Cerebellar cortex (tissue), 1 donor: ENCODE measurements around the gene NUDT22.

Source experiments
- DNase-seq: peaks from one replicate; pipeline ENCODE4 v3.0.0-alpha.2; 2015; ENCODE audit warnings: low spot score

The NUDT22 gene

GRCh38 chr11:64229090-64229743, 3.1 kb downstream of the NUDT22 start:
- no peak for DNase-seq

DNA sequence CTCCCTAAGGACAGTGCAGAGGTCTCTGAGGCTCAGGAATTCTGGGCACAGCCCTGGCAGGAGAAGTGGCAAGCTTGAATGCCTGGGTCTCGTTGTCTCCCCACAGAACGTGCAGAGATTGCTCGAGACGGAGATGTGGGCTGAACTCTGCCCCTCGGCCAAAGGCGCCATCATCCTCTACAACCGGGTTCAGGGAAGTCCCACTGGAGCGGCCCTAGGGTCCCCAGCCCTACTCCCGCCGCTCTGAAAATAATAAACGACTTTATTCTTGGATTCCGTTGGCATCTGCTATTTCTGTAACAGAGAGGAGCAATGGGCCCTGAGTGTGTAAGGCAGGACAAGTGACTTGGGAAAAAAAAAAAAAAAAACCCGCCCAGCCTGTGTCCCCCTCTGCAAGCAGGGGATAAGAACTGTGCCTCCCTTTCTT, 3.7 kb downstream of the NUDT22 start:
- no peak for DNase-seq

- DNase-seq, result peak; percentile 98
These were observed 4.3 kb downstream of the NUDT22 start, which contains the start of gene DNAJC4 for GRCh38 chr11:64230171-64230984. TSS of gene DNAJC4 (plus strand) at chr11:64230548. CDS start at chr11:64230855, 307 bp downstream.

DNA sequence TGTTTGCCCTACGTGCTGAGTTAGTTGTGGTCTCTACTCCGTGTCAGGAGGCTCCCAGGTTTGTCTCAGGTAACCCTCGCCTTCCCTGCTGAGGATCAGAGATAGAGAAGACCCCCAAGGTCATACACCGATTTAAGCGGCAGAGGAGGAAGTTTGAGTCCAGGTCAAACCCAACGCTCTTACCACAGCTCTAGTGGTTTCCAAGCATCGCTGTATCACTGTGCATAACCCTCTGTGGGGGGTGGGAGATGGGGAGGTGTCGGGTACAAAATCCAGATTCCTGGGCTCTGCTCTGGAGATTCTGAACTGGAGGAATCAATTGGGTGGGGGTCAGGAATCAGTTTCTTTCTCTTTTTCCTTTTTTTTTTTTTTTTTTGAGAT, 4.9 kb downstream of the NUDT22 start:
- no peak for DNase-seq

DNA sequence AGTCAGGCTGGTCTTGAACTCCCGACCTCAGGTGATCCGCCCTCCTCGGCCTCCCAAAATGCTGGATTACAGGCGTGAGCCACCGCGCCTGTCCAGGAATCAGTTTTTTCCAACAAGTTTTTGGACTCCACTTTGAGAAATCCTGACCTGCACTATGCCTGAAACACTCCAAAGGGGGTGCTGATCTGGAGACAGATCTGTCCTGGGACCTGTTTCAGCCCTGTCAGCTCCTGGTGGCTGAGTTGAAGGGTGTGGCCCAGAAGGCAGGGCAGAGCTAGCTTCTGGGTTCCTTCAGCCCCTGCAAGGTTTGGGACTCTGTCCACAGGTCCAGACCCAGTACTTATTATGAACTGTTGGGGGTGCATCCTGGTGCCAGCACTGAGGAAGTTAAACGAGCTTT, 5.5 kb downstream of the NUDT22 start:
- DNase-seq, result no peak

GRCh38 chr11:64232182-64232966, 6.3 kb downstream of the NUDT22 start:
- no peak for DNase-seq

DNA sequence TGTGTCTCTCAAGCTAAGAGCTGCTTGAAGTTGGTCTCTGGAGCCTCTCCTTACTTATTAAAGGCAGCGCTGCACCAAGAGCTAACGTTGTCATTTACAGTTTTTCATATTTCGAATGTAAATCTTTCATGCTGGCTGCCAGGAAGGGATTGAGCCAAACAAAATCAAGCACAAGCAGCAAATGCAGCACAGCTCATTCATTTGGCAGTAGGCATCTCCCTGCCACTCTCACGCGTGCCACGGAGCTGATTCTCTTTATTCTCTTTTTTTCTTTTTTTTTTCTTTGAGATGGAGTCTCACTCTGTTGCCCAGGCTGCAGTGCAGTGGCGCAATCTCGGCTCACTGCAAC, 6.9 kb downstream of the NUDT22 start:
- DNase-seq, result no peak

- no peak for DNase-seq
These were observed 8.0 kb downstream of the NUDT22 start, which contains the start of gene VEGFB for GRCh38 chr11:64233913-64234586. TSS of gene VEGFB (plus strand) at chr11:64234584. CDS start at chr11:64234834, 250 bp downstream.

DNA sequence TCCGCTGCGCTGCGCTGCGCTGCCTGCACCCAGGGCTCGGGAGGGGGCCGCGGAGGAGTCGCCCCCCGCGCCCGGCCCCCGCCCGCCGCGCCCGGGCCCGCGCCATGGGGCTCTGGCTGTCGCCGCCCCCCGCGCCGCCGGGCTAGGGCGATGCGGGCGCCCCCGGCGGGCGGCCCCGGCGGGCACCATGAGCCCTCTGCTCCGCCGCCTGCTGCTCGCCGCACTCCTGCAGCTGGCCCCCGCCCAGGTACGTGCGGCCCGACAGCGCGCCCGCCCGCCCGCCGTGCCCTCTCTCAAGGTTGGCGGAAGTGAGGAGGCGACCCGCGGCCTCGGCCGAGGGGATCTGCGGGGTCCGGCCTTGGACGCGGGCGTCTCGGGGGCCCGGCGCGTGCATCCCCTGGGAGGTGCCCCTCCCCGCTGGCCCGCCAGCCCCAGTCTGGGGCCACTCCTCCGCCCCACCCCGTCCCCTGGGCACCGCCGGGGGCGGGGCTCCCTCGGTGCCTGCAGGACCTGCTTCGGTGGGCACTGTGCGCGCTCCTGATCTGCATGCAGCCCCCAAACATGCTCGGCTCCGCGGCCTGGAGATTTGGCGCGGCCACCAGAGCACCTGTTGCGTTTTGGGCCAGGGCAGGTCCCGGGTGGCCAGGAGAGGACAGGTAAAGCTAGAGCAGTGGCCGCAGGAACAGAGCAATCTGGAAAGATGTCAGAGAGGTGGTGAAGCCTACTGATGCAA, 8.7 kb downstream of the NUDT22 start:
- no peak for DNase-seq

- no peak for DNase-seq
These were observed 9.5 kb downstream of the NUDT22 start for GRCh38 chr11:64235437-64236161.

- no peak for DNase-seq
These were observed 11.4 kb downstream of the NUDT22 start for GRCh38 chr11:64237484-64237951.

DNA sequence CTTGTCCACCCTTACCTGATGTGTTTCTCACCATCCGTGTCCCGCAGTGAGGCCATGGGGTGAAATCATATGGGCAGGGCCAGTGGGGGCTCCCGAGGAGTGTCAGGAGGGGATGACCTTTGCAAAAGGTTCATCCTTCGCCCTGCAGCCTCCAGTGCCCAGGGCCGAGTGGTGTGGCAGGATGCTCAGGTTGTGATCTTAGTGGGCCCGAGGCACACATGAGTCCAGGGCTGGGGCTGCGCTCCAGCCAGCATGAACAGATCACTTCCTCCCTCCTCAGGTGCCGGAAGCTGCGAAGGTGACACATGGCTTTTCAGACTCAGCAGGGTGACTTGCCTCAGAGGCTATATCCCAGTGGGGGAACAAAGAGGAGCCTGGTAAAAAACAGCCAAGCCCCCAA, 12.0 kb downstream of the NUDT22 start:
- no peak for DNase-seq

DNA sequence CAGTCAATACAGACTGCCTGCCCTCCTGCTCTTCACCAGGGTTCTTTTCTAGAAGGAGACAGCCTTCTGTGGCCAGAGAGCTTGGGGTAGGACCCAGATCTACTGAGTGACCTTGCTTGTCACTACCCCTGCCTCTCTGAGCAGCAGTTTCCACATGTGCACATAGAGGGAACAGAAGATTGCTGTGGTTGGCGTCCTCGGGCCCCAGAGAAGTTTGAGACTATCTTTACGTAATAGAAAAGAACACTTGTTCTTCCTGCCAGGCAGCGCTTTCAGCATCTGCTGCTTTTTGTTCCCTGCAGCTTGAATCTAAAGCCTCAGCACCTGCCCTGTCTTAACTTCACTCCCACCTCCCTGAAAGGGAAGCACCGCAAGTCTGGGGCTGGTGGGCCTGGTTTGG, 12.9 kb downstream of the NUDT22 start:
- DNase-seq, result no peak

GRCh38 chr11:64239662-64240434, 13.8 kb downstream of the NUDT22 start:
- DNase-seq, result no peak

- DNase-seq, result peak; percentile 97
These were observed 14.6 kb downstream of the NUDT22 start, which contains the start of gene FKBP2 for GRCh38 chr11:64240435-64241240. TSS of gene FKBP2 (plus strand) at chr11:64241095. CDS start at chr11:64242388, 1,293 bp downstream.

GRCh38 chr11:64241241-64241490, 15.1 kb downstream of the NUDT22 start:
- DNase-seq, result peak; percentile 99

DNA sequence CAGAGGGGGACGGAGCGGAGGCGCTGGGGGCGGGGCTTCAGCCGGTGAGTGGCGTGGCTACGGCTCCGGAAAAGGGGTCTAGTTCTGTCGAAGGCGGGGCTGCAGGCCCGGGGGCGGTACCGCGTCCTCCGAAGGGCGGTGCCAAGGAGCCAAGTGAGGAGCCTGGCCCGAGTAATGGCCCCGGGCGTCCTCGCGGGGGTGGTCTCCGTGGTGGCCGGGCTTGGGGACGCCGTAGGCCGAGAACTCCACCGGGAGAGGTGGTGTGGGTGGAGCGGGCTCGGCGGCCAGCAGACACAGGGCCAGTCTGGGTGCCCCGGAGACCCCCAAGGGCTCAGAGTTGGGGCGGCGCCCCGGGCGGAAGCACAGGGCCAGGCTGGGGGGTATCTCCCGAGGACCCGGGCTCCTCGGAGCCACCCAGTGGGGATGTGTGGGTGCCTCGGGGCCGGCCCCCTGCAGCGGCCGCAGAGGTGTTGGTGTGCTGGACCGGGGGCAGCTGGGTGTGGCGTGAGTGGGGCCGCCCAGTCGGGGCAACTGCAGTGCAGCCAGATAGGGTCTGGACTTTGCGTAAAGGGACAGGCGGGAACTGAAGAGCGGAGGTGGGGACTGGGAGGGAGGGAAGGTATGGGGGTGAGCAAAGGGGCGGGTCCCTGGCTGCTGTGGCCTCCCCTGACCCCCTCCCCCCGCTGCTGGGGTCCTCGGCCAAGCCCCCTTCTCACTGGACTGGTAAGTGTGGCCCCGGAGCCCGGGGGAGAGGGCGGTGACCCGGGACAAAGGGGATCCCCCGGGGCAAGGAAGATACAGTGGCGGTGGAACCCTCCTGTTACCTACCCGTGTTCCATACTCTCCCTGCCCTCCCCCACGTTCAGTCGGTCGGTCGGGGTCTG, 15.7 kb downstream of the NUDT22 start:
- peak; percentile 68 for DNase-seq

DNA sequence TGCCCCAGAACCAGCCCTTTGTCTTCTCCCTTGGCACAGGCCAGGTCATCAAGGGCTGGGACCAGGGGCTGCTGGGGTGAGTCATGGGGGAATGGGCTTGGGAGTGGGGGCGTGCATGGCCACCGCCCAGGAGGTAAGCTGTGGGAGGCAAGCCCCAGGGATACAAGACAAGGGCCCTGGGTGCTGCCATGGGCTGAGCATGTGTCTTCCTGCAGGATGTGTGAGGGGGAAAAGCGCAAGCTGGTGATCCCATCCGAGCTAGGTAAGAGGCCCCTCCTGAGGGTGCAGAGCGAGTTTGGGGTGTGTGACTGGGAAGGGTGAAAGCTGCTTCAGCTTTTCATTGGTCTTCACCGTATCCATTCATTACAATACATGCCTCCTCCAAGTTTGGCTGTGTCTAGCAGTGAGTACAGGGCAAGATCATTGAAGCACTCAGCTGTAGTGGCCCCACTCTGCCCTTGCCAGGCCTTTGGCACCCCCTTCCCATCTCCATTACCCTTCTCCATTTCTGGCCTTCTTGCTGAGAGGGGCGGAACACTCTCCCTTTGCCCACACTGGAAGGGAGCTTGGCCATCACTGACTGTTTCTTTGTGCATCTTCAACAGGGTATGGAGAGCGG, 17.3 kb downstream of the NUDT22 start:
- DNase-seq, result no peak
